Measurements from ENCODE around the gene ZCCHC14. TPM values are rescaled to one million over a fixed set of nuclear protein-coding genes. Genes with fewer than 3 reads are reported as not detected.

The ZCCHC14 gene
- total RNA-seq, 2 experiments from 2014 or later, result 4.6 to 5.9 TPM

DNA sequence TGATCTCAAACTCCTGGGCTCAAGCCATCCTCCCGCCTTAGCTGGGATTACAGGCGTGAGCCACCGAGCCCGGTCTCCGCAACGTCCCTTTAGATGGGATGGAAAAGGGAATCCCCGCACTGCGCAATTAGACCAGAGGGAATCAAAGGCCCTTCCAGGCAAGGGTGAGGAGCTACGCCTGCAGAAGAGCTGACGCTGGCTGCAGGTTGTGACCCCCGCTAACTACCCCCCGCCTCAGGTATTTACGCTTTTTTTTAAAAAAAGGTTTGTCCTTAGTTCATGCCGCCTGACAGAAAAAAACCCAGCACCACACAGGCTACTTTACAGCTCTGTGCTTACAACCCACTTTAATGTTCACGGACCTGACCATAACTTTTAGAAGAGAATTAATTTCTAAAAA, 26.9 kb downstream of the ZCCHC14 start:
- Mint-ChIP-seq H3K36me3 (ENCODE audit: low read depth) (no peaks in the 10 kb centered on the region), H3K9me3 (no peaks in the 10 kb centered on the region), H3K4me3 (no peak overlapping the region), H3K27me3 (no peaks in the 10 kb centered on the region), H3K27ac (no peak overlapping the region), H3K4me1 (ENCODE audit: low read depth) (peaks cover 45% of the 10 kb centered on the region)
- ATAC-seq, result no peak
- no peak for DNase-seq
- TF ChIP-seq, protein P1, sequence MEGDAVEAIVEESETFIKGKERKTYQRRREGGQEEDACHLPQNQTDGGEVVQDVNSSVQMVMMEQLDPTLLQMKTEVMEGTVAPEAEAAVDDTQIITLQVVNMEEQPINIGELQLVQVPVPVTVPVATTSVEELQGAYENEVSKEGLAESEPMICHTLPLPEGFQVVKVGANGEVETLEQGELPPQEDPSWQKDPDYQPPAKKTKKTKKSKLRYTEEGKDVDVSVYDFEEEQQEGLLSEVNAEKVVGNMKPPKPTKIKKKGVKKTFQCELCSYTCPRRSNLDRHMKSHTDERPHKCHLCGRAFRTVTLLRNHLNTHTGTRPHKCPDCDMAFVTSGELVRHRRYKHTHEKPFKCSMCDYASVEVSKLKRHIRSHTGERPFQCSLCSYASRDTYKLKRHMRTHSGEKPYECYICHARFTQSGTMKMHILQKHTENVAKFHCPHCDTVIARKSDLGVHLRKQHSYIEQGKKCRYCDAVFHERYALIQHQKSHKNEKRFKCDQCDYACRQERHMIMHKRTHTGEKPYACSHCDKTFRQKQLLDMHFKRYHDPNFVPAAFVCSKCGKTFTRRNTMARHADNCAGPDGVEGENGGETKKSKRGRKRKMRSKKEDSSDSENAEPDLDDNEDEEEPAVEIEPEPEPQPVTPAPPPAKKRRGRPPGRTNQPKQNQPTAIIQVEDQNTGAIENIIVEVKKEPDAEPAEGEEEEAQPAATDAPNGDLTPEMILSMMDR (IDR thresholded peaks at IDR 0.05), result no peak
- intact Hi-C loops (cut with micrococcal nuclease), result no loop called here
- ChIA-PET CTCF (interaction anchor here (1.4 to 3.3 kb wide), 3 partner anchors 20 to 170 kb away, joined by 3 to 16 read pairs (median 4); no protein-coding TSS in a partner anchor), POLR2A (interaction anchor here (0.6 to 2.3 kb wide), 6 partner anchors 19 to 170 kb away, joined by 3 to 8 read pairs (median 5); no protein-coding TSS in a partner anchor)

DNA sequence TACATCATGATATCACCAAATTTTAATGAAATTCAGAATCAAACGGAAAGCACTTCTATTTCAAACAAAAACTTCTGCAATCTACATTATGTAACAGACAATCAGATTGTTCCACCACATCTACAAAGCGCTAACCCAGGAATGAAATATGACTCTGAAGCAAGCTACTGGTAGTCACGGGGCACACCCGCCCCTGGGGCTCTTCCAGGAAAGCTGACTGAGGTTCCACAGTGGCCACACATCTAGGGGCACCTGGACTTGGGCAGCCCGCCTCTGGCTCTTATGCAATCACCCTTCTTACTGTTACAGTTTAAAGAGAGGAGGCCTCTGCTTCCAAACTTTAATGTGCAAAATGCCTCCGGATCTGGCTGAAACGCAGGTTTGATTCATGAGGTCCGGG, 27.5 kb downstream of the ZCCHC14 start:
- Mint-ChIP-seq H3K27me3 (no peaks in the 10 kb centered on the region), H3K4me1 (ENCODE audit: low read depth) (peaks cover 41% of the 10 kb centered on the region), H3K27ac (peak overlapping the region; percentile 86), H3K36me3 (ENCODE audit: low read depth) (no peaks in the 10 kb centered on the region), H3K9me3 (no peaks in the 10 kb centered on the region), H3K4me3 (peak overlapping the region; percentile 66)
- intact Hi-C loops (cut with micrococcal nuclease), result no loop called here
- peak; percentile 33 for DNase-seq
- ChIA-PET POLR2A (interaction anchor here (0.8 to 2.3 kb wide), 8 partner anchors 19 to 170 kb away, joined by 3 to 9 read pairs (median 5); no protein-coding TSS in a partner anchor), CTCF (interaction anchor here (1.4 to 3.3 kb wide), 3 partner anchors 20 to 170 kb away, joined by 3 to 16 read pairs (median 4); no protein-coding TSS in a partner anchor)
- TF ChIP-seq, protein P1 (IDR thresholded peaks at IDR 0.05), result no peak
- no peak for ATAC-seq

DNA sequence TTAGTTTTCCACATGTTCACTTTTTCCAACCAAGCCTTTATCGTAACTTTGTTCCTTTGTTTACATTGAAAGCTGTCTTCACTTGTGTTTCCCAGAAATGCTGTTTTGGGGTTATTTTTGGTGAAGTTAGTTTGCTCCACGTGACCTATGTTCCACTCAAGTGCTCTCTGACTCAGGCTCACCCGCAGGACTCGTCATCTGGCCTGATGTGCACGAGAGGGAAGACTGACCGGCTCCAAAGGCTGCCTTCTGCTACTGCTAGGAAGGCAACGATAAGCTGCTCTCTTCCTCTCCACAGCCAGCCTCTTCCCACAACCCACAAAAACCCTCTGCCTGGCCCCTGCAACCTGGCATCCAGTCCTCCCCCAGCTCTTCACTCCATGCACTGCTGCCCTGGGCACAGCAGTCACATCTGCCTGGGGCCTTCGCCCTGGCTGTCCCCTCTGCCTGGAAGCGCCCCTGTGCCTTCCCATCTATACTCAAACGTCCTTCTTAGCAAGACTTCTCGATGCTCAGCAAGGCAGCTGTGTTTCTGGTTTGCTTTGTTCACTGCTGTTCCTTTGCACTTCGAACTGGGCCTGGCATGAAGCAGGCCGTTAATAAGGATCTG, 28.0 kb downstream of the ZCCHC14 start:
- Mint-ChIP-seq H3K27ac (peak overlapping the region; percentile 86), H3K4me1 (ENCODE audit: low read depth) (peaks cover 40% of the 10 kb centered on the region), H3K36me3 (ENCODE audit: low read depth) (peaks cover 2% of the 10 kb centered on the region), H3K9me3 (no peaks in the 10 kb centered on the region), H3K27me3 (no peaks in the 10 kb centered on the region), H3K4me3 (peak overlapping the region; percentile 66)
- CTCF ChIA-PET, result interaction anchor here (1.4 to 3.3 kb wide), 2 partner anchors 48 to 171 kb away, joined by 4 to 16 read pairs; no protein-coding TSS in a partner anchor
- intact Hi-C loops (cut with micrococcal nuclease), result no loop called here
- peak; percentile 65 for ATAC-seq
- TF ChIP-seq, protein P1 (IDR thresholded peaks at IDR 0.05), result no peak
- peak; percentile 67 for DNase-seq
- POLR2A ChIA-PET, result interaction anchor here (0.8 to 2.3 kb wide), 10 partner anchors 9 to 106 kb away, joined by 3 to 9 read pairs (median 4); no protein-coding TSS in a partner anchor

DNA sequence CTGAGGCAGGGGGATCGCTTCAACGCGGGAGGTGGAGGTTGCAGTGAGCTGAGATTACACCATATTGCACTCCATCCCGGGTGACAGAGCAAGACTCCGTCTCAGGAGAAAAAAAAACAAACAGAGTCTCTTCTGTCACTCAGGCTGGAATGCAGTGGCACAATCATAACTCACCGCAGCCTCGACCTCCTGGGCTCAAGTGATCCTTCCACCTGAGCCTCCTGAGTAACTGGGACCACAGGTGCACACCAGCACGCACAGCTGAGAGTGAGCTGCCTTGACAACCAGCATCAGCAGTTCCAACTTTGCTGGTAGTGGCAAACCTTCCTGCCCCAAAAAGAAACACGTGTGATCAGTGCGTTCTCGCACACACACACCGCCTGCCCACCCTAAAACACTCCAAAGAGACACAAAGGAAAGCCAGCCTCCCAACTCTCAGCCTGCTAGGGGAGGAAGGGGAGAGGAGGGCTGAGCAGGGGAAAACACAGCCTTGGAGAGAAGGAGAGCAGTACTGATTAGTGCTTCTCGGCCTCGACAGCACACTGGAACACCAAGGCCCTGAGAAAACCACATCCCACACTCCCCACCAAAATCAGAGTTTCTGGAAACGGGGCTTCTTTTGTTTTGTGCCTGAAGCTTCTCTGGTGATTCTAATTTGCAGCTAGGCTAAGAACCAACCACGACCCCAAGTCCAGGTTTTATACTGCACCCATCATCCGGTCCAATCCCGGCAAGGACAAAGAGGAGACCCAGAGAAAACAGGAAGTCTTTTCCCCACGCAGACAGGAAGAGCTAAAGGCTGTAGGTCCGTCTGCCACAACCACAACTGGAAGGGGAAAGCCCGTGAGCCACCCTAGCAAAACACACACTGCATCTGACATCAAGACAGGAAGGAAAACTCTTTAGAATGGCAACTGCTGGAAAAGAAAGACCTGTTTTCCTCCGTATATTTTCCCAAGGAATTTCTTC, 28.8 kb downstream of the ZCCHC14 start:
- CTCF ChIA-PET, result interaction anchor here (1.6 to 3.3 kb wide), 2 partner anchors 172 to 173 kb away, joined by 8 to 16 read pairs; no protein-coding TSS in a partner anchor
- DNase-seq (peak; percentile 71), ATAC-seq (peak; percentile 71)
- Mint-ChIP-seq H3K4me1 (ENCODE audit: low read depth) (peaks cover 40% of the 10 kb centered on the region), H3K27ac (peak overlapping the region; percentile 86), H3K9me3 (no peaks in the 10 kb centered on the region), H3K36me3 (ENCODE audit: low read depth) (peaks cover 2% of the 10 kb centered on the region), H3K4me3 (peak overlapping the region; percentile 66), H3K27me3 (no peaks in the 10 kb centered on the region)
- intact Hi-C loops (cut with micrococcal nuclease), result no loop called here
- TF ChIP-seq, protein P1 (IDR thresholded peaks at IDR 0.05), result no peak
- POLR2A ChIA-PET, result interaction anchor here (0.6 to 2.3 kb wide), 10 partner anchors 10 to 94 kb away, joined by 3 to 9 read pairs (median 4); no protein-coding TSS in a partner anchor

All from activated CD8-positive, alpha-beta T cell treated with anti-CD3 and anti-CD28 coated beads for 36 hours (primary cell).